GM19193 (cell line): ENCODE data around the gene IFT20.
A peak's percentile ranks its signal among the peaks of the same experiment; 100 is the strongest.

Experiments used
- POLR2A ChIP-seq: IDR thresholded peaks from 4 replicates; pipeline ENCODE4 v1.6.1; 2011; ENCODE audit not compliant: insufficient read depth, insufficient read length; ENCODE audit errors: extremely low read depth

Gene IFT20

DNA sequence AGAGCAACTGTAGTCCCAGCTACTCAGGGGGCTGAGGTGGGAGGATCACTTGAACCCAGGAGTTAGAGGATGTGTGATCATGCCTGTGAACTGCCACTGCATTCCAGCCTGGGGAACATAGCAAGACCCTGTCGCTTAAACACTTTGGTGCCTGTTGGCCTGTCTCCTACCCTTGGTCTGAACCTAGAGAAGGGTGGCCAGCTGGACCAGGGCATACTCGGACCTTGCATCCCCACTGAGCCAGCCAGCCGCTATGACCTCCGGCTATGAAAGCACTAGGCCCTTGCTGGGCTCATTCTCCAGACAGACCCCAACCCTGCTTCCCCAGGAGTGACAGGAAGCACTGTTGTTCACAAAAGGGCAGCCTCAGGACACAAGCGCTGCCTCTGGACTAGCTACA, 4.6 kb downstream of the IFT20 start:
- TF ChIP-seq POLR2A: no peak

DNA sequence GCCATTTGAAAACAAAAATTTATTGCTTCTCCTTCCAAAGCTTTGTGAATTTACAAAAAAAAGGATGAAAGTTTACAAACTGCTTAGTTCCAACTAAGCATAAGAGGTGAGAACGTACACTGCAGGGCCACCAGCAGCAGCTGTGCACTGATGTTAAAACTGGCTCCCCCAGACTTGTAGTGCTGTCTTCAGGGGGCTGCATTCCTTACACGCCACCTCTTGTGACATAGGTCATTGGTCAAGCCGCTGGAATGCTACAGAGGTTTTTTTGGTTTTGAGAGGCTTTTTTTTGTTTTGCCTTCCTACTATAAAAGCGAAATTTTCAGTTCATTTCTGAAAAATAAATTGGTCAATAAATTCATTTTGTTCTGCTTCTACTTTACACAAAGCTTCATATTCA, 6.9 kb downstream of the IFT20 start:
- TF ChIP-seq POLR2A: no peak

DNA sequence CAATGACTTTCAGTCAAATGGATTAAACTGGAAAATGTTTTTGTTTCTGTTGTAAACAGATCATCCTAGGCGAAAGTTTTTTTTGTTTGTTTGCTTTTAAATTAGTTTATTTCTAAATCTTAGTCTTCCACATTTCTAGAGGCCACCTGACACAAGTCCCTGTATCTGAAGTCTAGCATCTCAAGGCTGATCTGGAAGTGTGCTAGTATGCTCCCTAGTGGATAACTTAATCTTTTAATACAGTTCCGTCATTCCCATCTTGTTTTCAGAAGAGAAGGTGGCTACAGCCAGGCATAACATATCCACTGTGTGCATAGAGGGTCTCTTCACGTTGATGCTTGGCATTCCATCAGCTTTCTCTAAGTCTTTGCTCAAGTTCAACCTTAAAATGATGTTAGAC, 7.6 kb downstream of the IFT20 start:
- TF ChIP-seq POLR2A: no peak

DNA sequence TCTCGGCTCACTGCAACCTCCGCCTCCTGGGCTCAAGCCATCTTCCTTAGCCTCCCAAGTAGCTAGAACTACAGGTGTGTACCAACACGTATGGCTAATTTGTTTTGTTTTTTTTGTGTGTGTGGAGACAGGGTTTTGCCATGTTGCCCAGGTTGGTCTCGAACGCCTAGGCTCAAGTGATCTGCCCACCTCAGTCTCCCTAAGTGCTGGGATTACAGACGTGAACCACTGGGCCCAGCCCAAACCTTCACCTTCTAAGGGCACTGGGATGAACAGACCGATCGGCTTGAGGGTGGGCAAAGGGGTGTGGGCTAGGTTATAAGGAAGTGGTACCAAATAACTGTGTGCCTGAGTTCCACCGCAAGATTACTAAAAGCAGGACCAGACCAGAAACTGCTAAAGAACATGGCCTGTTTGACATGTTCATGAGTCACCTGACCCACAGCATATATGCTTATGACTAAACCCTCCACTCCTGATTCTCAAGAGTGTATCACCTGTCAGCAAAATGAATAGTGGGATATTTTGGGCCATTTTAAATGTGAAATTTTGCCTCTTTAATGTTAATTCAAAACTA, 8.2 kb downstream of the IFT20 start:
- no peak for TF ChIP-seq POLR2A

DNA sequence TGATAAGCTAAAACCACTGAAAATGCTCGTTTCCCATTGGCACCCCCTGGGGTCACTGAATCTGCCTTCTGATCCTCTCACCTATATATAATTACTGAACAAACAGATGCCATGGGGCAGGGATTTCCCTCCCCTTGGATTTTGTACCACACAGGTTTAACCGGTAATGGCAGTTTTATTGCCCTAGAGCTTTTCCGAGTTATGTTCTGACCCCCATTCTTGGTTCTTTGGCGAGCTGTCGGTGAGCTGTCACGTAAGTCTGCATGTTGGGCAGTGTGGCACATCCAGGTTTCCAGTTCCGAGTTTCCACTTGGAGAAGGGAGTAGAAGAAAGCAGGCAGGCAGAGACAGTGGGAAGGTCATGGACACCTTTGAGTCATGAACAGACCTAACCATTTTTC, 9.2 kb downstream of the IFT20 start:
- TF ChIP-seq POLR2A: no peak

DNA sequence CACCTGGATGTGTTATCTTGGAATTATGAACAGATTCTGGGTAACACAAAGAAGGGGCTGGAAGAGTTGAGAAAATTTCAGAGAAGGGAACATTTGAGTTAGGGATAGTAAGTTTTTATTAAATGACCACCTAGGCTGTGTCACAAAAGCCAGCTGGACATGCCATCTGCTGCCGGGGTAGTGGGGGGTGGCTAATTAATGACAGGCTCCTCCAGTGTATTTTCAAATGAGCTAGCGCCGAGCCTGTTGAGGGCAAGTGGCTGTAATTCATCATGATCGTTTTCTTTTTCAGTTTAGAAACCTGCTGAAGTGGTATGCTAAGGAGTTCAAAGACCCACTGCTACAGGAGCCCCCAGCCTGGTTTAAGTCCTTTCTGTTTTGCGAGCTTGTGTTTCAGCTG, 10.1 kb downstream of the IFT20 start:
- TF ChIP-seq POLR2A: no peak

DNA sequence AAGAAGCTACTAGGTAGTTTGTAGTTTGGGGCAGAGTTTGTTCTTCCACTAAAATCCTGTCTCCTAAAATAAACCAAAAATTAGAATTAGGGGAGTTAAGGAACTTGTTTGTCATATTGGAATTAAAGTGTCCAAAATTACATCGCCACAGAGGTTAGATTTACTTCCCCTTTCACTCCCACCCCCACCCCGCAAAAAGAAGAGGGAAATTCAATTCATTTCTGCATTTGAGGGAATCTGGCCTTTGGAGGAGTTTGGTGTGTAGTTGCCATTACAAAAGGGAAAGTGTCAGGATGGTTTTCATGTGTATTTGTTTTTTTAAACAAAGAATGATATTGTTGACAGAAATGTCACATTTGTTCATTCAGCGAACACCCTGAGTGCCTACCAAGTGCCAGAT, 10.5 kb downstream of the IFT20 start:
- no peak for TF ChIP-seq POLR2A

DNA sequence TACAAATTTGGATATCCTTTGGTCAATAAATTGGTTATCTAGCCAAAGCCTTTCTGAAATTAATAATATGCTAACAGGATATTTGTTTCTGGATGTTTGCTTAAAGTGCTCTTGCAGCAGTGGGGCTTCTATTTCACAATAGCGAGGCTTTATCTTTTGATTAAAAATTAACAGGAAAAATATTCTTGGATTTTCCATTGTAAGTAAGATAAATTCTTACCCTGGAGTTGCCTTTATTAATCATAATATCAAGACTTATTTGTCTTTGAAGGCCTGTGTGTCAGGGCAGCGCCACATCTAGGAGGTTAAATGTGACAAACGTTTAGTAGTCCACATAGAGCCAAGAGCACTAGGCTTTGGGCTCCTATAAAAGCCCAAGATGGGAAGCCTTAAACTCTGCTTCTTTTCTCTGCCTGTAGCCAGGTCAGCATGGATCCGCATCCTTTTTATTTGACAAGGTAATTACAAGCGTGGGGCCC, 11.0 kb downstream of the IFT20 start:
- TF ChIP-seq POLR2A: no peak

DNA sequence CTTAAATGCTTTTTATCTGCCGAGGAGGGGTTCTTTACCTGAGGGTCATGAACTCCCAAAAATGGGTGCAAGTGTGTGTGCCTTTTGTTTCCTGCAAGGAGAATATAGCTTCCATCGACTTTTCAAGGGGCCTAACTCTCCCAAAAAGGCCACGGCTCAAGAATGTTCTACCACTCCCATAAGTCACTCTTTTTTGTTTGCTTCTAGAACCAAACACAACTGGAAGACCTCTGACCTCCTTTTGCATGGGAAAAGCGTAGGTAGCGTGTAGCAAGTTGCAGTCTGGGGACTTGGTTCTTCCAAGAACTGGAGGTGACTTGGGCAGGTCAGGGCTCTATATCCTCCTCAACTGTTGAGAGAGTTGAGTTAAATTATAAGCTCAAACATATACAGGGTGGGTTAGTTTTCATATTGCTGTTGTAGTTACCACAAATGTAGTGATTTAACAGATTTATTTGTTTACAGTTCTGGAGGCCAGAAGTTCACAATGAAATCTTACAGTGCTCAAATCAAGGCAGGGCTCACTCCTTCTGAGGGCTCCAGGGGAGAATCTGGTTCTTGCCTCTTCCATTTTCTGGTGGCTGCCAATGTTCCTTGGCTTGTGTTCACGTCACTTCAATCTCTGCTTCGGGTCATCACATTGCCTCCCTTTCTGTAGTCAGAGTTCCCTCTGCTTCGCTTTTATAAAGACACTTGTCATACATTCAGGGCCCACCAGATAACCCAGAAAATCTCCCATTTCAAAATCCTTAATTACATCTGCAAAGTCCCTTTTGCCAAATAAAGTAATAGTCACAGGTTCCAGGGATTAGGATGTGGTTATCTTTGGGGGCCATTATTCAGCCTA, 14.8 kb downstream of the IFT20 start:
- no peak for TF ChIP-seq POLR2A

DNA sequence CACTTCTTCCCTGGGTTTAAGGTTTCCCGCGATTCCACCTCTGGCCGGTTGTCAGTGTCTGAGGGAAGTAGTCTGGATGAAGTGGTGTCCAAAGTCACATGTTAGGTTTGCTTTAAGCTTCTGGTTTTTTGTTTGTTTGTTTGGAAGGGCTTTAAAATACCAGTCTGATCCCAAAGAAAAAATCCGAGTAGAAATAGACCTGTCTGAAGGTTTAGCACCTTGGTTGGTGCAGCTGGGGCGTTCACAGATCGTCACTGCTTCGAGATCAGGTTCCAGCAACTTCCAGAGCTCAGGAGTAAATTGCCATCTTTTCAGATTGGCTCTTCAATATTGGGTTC, 15.7 kb downstream of the IFT20 start:
- TF ChIP-seq POLR2A: no peak

DNA sequence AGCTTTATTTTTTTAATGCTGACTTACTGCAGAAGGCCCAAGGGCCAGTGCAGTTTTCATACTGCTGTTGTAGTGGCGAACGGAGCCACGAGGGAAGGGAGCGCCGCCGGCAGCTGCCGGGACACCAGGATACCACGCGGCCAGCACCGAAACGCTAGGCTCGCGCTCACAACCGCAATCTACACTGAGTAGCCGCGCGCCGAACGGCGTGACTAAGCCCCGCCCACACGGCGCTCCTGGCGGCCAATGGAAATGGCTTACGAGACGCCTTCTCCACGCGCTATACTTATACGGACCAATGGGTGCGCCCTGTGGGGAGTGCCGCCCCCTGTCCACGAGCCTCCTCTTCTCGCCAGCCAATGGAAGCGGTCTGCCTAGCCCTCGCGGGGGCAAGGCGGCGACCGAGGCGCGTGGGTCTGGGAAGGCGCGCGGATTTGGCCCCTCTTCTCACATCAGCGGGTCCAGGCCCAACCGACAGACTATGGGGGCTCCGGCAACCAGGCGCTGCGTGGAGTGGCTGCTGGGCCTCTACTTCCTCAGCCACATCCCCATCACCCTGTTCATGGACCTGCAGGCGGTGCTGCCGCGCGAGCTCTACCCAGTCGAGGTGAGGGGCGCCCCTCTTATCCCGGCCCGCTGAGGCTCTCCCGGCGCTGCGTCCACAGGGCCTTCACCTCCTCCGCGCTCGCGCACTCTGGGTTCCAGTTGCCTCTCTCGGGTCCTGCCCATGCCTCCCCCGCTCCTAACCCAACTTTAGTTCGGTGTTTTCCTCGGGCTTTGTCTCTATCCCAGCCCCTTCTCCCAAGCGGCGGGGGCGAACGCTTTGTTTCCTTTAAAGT, 16.3 kb downstream of the IFT20 start, which contains the start of gene TMEM97:
TSS of gene TMEM97 (plus strand) at position 442 of the 839 bp plus-strand sequence. CDS start at position 482, 40 bp downstream.
- TF ChIP-seq POLR2A: peak; percentile 57

DNA sequence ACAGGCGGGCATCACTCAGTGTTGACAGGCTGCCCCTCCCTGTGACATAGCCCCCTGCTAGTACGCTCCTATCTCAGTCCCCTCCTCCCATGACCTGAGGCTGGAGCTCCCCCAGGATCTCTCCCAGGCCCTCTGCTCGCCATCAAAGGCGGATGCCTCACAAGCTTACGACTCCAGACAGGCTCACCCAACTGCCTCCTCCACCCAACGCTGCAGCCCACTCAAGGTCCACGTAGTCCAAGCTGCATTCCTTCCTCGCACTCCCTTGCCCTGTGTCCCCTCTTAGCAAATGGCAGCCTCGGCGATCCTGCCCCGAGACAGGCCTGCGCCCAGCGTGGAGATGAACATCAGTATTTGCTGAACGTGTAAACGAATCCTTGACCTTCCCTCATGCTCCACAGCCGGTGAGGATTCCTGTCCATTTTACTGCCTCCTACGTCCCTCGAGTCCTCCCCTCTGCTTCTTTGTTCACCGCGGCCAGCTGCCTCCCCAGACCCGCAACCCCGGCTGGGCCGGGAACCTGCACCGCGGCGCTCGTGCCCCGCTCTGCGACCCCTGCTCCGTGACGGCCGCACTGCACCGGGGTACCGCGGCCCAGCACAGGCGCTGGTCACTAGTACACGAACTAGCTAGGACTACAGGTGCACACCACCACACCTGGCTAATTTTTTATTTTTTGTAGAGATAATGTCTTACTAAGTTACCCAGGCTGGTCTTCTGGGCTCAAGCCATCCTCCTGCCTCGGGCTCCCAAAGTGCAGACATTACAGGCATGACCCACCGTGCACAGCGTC, 17.1 kb downstream of the IFT20 start:
- no peak for TF ChIP-seq POLR2A

DNA sequence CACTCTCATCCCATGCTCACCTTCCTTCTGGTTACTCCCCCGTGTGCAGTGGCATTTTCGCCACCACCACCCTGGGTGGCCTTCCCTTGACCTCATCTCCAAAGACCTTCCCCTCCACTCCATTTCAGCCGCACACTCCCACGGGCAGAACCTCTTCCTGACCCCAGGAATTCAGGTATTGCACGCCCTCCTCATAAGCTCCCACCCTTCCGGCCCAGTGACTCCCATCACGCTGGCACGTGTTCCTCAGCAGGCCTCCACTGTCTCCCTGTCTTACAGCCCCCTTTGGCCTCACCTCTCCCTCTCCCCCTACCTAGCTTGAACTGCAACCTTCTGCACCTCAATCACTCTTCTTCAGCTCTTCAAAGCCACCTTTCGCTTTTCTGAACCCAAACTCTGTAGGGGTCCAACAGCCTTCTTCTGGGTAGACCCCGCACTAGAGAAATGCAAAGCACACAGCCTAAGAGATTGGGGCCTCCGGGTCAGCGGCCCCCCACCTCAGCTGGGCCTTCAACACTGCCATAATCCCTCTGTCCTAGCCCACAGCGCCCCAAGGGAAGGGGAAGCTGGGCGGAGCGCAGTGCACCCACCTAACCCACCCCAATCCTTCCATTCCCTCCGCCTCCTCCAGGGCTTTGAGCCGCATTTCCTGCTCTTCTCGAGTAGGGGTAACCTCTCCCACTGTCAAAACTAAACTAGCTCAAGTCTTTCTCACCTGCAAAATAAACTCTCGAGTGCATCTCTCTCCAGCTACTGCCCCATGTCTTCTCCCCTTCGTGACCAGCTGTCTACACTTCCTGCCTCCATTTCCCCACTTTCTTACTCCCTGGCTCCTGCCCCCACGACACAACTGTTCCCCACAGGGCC, 17.9 kb downstream of the IFT20 start:
- no peak for TF ChIP-seq POLR2A
